Activated naive CD4-positive, alpha-beta T cell treated with anti-CD3 and anti-CD28 coated beads for 36 hours (primary cell): ENCODE results near the gene CLSTN3. TPM values are rescaled to one million over a fixed set of nuclear protein-coding genes. Genes with fewer than 3 reads are reported as not detected.
A peak's percentile ranks its signal among the peaks of the same experiment; 100 is the strongest.

Source experiments
- CTCF ChIA-PET: fragments of 350-600 bp; sonication (Branson Sonifier 250); formaldehyde crosslinking; loops from one replicate; lab custom pipeline; 2021; ENCODE audit warnings: antibody characterized with exemption; lab: Charles Lee
- DNase-seq: peaks from one replicate; pipeline ENCODE4 v3.0.0-alpha.2; 2020
- H3K27ac Mint-ChIP-seq: one replicate; pipeline ENCODE4 v1.8.0; 2021; ENCODE audit warnings: mild to moderate bottlenecking, mixed read lengths
- H3K27me3 Mint-ChIP-seq: one replicate; pipeline ENCODE4 v1.8.0; 2021; ENCODE audit warnings: low read depth, mixed read lengths
- H3K36me3 Mint-ChIP-seq: one replicate; pipeline ENCODE4 v1.8.0; 2021; ENCODE audit warnings: low read depth, mixed read lengths
- H3K4me1 Mint-ChIP-seq: one replicate; pipeline ENCODE4 v1.8.0; 2021; ENCODE audit warnings: low read depth, mixed read lengths
- H3K4me3 Mint-ChIP-seq: one replicate; pipeline ENCODE4 v1.8.0; 2021; ENCODE audit warnings: mild to moderate bottlenecking, moderate library complexity, mixed read lengths
- H3K9me3 Mint-ChIP-seq: one replicate; pipeline ENCODE4 v1.8.0; 2021; ENCODE audit warnings: mixed read lengths
- intact Hi-C: fragments of 100-400 bp; cut with micrococcal nuclease; formaldehyde crosslinking; loops from one replicate; pipeline ENCODE4 v1.15.1; 2023
- total RNA-seq, 2 experiments: library from RNA; stranded (reverse); gene quantifications; one replicate each; pipeline ENCODE4 v1.2.3, GENCODE V29; 2021

Gene CLSTN3
- total RNA-seq, 2 experiments from 2014 or later, result 18.3 to 21.8 TPM

- DNase-seq, result peak; percentile 62
- Mint-ChIP-seq H3K27me3 (no peaks in the 10 kb centered on the region), H3K4me1 (peaks cover 27% of the 10 kb centered on the region), H3K9me3 (no peaks in the 10 kb centered on the region), H3K27ac (peak overlapping the region; percentile 37), H3K4me3 (peak overlapping the region; percentile 82), H3K36me3 (peaks cover 4% of the 10 kb centered on the region)
- intact Hi-C loops, result loop anchor here (1.0 to 5.0 kb wide), 3 partner anchors 23 to 511 kb away; partner anchors contain the start of gene PEX5
- CTCF ChIA-PET, result interaction anchor here (0.5 to 1.0 kb wide), 5 partner anchors 10 to 20 kb away, joined by 3 to 5 read pairs (median 3); no protein-coding TSS in a partner anchor
Observed at GRCh38 chr12:7130701-7131501, 730 bp downstream of the CLSTN3 start.

DNA sequence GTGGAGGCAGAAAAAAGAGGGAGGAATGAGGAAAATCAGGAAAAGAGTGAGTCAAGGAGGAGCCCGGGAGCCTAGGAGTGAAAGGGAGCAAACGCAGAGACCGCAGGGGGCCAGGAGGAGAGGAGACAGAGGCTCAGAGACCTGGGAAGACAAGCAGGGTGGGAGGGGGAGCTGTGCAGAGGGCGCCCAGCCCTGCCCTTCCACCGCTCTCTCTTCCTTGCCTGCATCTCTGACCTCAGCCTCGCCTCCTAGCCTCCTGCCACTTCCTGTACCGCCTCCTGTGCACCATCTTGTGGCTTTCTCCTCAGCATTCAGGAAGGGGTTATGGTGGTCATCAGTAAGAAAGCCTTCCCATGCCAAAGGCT, 1.3 kb downstream of the CLSTN3 start:
- no peaks in the 10 kb centered on the region for H3K9me3 Mint-ChIP-seq
- peak overlapping the region; percentile 82 for H3K4me3 Mint-ChIP-seq
- no peak overlapping the region for H3K27ac Mint-ChIP-seq
- DNase-seq, result peak; percentile 42
- H3K4me1 Mint-ChIP-seq, result peaks cover 27% of the 10 kb centered on the region
- intact Hi-C loops, result loop anchor here (5.0 kb wide), 1 partner anchor 511 kb away; no protein-coding TSS in a partner anchor
- peaks cover 4% of the 10 kb centered on the region for H3K36me3 Mint-ChIP-seq
- CTCF ChIA-PET, result interaction anchor here (0.9 kb wide), 2 partner anchors 10 to 18 kb away, joined by 3 read pairs; no protein-coding TSS in a partner anchor
- no peaks in the 10 kb centered on the region for H3K27me3 Mint-ChIP-seq

GRCh38 chr12:7134396-7135166, 4.4 kb downstream of the CLSTN3 start:
- intact Hi-C loops, result loop anchor here (5.0 kb wide), 1 partner anchor 508 kb away; no protein-coding TSS in a partner anchor
- peaks cover 4% of the 10 kb centered on the region for H3K36me3 Mint-ChIP-seq
- no peak overlapping the region for H3K27ac Mint-ChIP-seq
- CTCF ChIA-PET, result interaction anchor here (1.5 kb wide), 1 partner anchor 11 kb away, joined by 5 read pairs; no protein-coding TSS in a partner anchor
- no peak for DNase-seq
- peaks cover 21% of the 10 kb centered on the region for H3K4me1 Mint-ChIP-seq
- H3K4me3 Mint-ChIP-seq, result no peak overlapping the region
- H3K27me3 Mint-ChIP-seq, result no peaks in the 10 kb centered on the region
- no peaks in the 10 kb centered on the region for H3K9me3 Mint-ChIP-seq

DNA sequence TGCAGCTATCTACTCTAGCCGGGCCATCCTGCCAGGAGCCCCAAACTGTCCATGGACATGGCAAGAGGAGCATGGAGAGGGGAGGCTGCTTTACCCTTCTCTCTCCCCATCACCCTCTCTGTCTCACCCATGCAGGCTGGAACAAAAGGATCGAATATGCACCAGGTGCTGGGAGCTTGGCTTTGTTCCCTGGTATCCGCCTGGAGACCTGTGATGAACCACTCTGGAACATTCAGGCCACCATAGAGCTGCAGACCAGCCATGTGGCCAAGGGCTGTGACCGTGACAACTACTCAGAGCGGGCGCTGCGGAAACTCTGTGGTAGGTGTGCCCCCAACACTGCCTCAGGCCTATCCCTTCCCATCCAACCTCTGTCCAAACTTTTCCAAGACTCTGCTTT, 5.9 kb downstream of the CLSTN3 start:
- Mint-ChIP-seq H3K4me3 (no peak overlapping the region), H3K27ac (no peak overlapping the region), H3K9me3 (no peaks in the 10 kb centered on the region), H3K4me1 (peaks cover 14% of the 10 kb centered on the region), H3K36me3 (peaks cover 4% of the 10 kb centered on the region), H3K27me3 (no peaks in the 10 kb centered on the region)
- CTCF ChIA-PET, result interaction anchor here (1.5 kb wide), 1 partner anchor 10 kb away, joined by 5 read pairs; no protein-coding TSS in a partner anchor
- DNase-seq, result no peak
- intact Hi-C loops, result no loop called here

DNA sequence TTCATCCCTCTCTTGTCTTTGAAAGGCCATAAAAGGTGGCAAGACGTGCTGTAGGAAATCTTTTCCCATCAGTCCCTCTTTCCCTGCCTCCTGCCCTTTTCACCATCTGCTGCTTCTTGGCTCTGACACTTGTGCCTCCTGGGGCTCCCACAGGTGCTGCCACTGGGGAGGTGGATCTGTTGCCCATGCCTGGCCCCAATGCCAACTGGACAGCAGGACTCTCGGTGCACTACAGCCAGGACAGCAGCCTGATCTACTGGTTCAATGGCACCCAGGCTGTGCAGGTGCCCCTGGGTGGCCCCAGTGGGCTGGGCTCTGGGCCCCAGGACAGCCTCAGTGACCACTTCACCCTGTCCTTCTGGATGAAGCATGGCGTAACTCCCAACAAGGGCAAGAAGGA, 6.5 kb downstream of the CLSTN3 start:
- DNase-seq, result no peak
- Mint-ChIP-seq H3K4me3 (no peak overlapping the region), H3K9me3 (no peaks in the 10 kb centered on the region), H3K27me3 (no peaks in the 10 kb centered on the region), H3K4me1 (peaks cover 8% of the 10 kb centered on the region), H3K36me3 (peaks cover 4% of the 10 kb centered on the region), H3K27ac (no peak overlapping the region)
- intact Hi-C loops, result no loop called here
- CTCF ChIA-PET, result no interaction called here

GRCh38 chr12:7137908-7138307, 7.7 kb downstream of the CLSTN3 start:
- Mint-ChIP-seq H3K9me3 (no peaks in the 10 kb centered on the region), H3K27ac (no peak overlapping the region), H3K36me3 (peaks cover 4% of the 10 kb centered on the region), H3K4me1 (peaks cover 2% of the 10 kb centered on the region), H3K27me3 (no peaks in the 10 kb centered on the region), H3K4me3 (no peak overlapping the region)
- CTCF ChIA-PET, result no interaction called here
- DNase-seq, result no peak
- intact Hi-C loops, result no loop called here

- Mint-ChIP-seq H3K9me3 (no peaks in the 10 kb centered on the region), H3K27ac (no peak overlapping the region), H3K4me3 (no peak overlapping the region), H3K4me1 (peaks cover 2% of the 10 kb centered on the region), H3K36me3 (peaks cover 4% of the 10 kb centered on the region), H3K27me3 (no peaks in the 10 kb centered on the region)
- CTCF ChIA-PET, result interaction anchor here (0.6 to 1.0 kb wide), 3 partner anchors 16 to 499 kb away, joined by 3 to 4 read pairs (median 3); no protein-coding TSS in a partner anchor
- no peak for DNase-seq
- intact Hi-C loops, result no loop called here
Observed at GRCh38 chr12:7139200-7139599, 9.0 kb downstream of the CLSTN3 start.

- no peak overlapping the region for H3K27ac Mint-ChIP-seq
- no peaks in the 10 kb centered on the region for H3K9me3 Mint-ChIP-seq
- H3K4me3 Mint-ChIP-seq, result no peak overlapping the region
Observed at GRCh38 chr12:7141351-7142005, 11.3 kb downstream of the CLSTN3 start.

GRCh38 chr12:7142056-7142644, 12.0 kb downstream of the CLSTN3 start:
- Mint-ChIP-seq H3K27me3 (no peaks in the 10 kb centered on the region), H3K4me3 (no peak overlapping the region), H3K9me3 (no peaks in the 10 kb centered on the region), H3K4me1 (peaks cover 2% of the 10 kb centered on the region), H3K27ac (no peak overlapping the region), H3K36me3 (no peaks in the 10 kb centered on the region)
- CTCF ChIA-PET, result interaction anchor here (0.6 to 2.8 kb wide), 13 partner anchors 9 to 976 kb away, joined by 3 to 11 read pairs (median 4); partner anchors contain the start of genes PEX5 and RBP5
- DNase-seq, result peak; percentile 74
- intact Hi-C loops, result loop anchor here (1.0 to 2.0 kb wide), 3 partner anchors 46 to 497 kb away; no protein-coding TSS in a partner anchor

More at GRCh38 chr12:7141351-7142005, 11.3 kb downstream of the CLSTN3 start:
- DNase-seq, result no peak
- intact Hi-C loops, result loop anchor here (1.0 to 2.0 kb wide), 3 partner anchors 47 to 497 kb away; no protein-coding TSS in a partner anchor
- CTCF ChIA-PET, result interaction anchor here (0.5 to 2.8 kb wide), 15 partner anchors 10 to 975 kb away, joined by 3 to 11 read pairs (median 4); partner anchors contain the start of gene PEX5
- H3K27me3 Mint-ChIP-seq, result no peaks in the 10 kb centered on the region
- H3K4me1 Mint-ChIP-seq, result peaks cover 2% of the 10 kb centered on the region
- no peaks in the 10 kb centered on the region for H3K36me3 Mint-ChIP-seq

GRCh38 chr12:7142809-7143465, 12.8 kb downstream of the CLSTN3 start:
- H3K27me3 Mint-ChIP-seq, result no peaks in the 10 kb centered on the region
- no peak overlapping the region for H3K4me3 Mint-ChIP-seq
- H3K36me3 Mint-ChIP-seq, result no peaks in the 10 kb centered on the region
- no peak overlapping the region for H3K27ac Mint-ChIP-seq
- DNase-seq, result no peak
- no peaks in the 10 kb centered on the region for H3K9me3 Mint-ChIP-seq
- CTCF ChIA-PET, result interaction anchor here (0.9 to 2.9 kb wide), 6 partner anchors 11 to 46 kb away, joined by 3 to 13 read pairs (median 6); partner anchors contain the start of genes PEX5 and RBP5
- intact Hi-C loops, result loop anchor here (1.0 to 2.0 kb wide), 3 partner anchors 45 to 496 kb away; no protein-coding TSS in a partner anchor
- peaks cover 2% of the 10 kb centered on the region for H3K4me1 Mint-ChIP-seq

- no peak overlapping the region for H3K4me3 Mint-ChIP-seq
- H3K4me1 Mint-ChIP-seq, result peaks cover 2% of the 10 kb centered on the region
- H3K9me3 Mint-ChIP-seq, result no peaks in the 10 kb centered on the region
- intact Hi-C loops, result loop anchor here (2.0 kb wide), 2 partner anchors 317 to 495 kb away; no protein-coding TSS in a partner anchor
- no peak for DNase-seq
- CTCF ChIA-PET, result interaction anchor here (0.6 to 2.9 kb wide), 10 partner anchors 11 to 494 kb away, joined by 3 to 13 read pairs (median 3); partner anchors contain the start of genes PEX5 and RBP5
- H3K36me3 Mint-ChIP-seq, result no peaks in the 10 kb centered on the region
- H3K27me3 Mint-ChIP-seq, result no peaks in the 10 kb centered on the region
- H3K27ac Mint-ChIP-seq, result no peak overlapping the region
Observed at GRCh38 chr12:7143564-7143963, 13.4 kb downstream of the CLSTN3 start.
